Right cardiac atrium (tissue), 5 donors: ENCODE measurements around the gene CADPS2. TPM values are rescaled to one million over a fixed set of nuclear protein-coding genes. Genes with fewer than 3 reads are reported as not detected.
A peak's percentile ranks its signal among the peaks of the same experiment; 100 is the strongest.
"Not testable (repeated sequence)": the region's sequence is repeated elsewhere in the genome, so short reads cannot be mapped to it uniquely, and the experiment has no call there.

ENCODE experiments used
- ATAC-seq, 2 donors: fragments of 200-7000 bp; cut with Tn5 transposase; one replicate each; pipeline versions ENCODE4 v1.8.0 to v1.9.1; 2020; ENCODE audit warnings: moderate library complexity in 2 of 2, mild to moderate bottlenecking in 1 of 2
- DNase-seq, 3 donors: peaks; one replicate each; pipeline ENCODE4 v3.0.0-alpha.2; 2020
- H3K27ac ChIP-seq: one replicate; pipeline ENCODE4 v1.5.1; 2013; ENCODE audit warnings: mild to moderate bottlenecking, low read length, control low read depth, moderate library complexity
- H3K27me3 ChIP-seq: one replicate; pipeline ENCODE4 v1.6.1; 2013; ENCODE audit not compliant: control insufficient read depth, insufficient read depth
- H3K4me1 ChIP-seq: one replicate; pipeline ENCODE4 v1.6.1; 2013; ENCODE audit warnings: low read length; ENCODE audit not compliant: control insufficient read depth, insufficient read depth
- H3K4me3 ChIP-seq: one replicate; pipeline ENCODE4 v1.5.1; 2013; ENCODE audit warnings: low read length, control low read depth
- H3K9me3 ChIP-seq: one replicate; pipeline ENCODE4 v1.6.1; 2013; ENCODE audit warnings: low read length; ENCODE audit not compliant: control insufficient read depth
- WGBS: extraction: QIAGEN DNeasy Blood & Tissue Kit; methylation state at CpG from one replicate; pipeline ENCODE4 v1.1.7; 2013; 5-methylcytosine and 5-hydroxymethylcytosine counted together
- intact Hi-C, 4 donors: fragments of 100-400 bp; cut with DNase I; formaldehyde crosslinking; loops; one replicate each; pipeline versions ENCODE4 v1.11.0 to v1.14.0; 2022 to 2023
- polyA plus RNA-seq: library from polyadenylated mRNA; stranded (reverse); fragments of 200-250 nt; gene quantifications from one replicate; pipeline ENCODE4 v1.2.3, GENCODE V29; 2013
- total RNA-seq, 4 donors: library from RNA; stranded (reverse); fragmentation: NEBNext Ultra II Directional; extraction: Animal tissue kit (Norgen Biotek cat#: 25700); gene quantifications; one replicate each; pipeline ENCODE4 v1.2.1, GENCODE V29; 2021
- donor health status: healthy with polysubstance abuse.
- donor health status: DM: no; HTN: yes; CAD: no.
- donor health status: DM: no; HTN: no; CAD: no.
- donor health status: DM: no; HTN: yes; CAD: no; lungs with severe emphysema.
- donor health status: DM: yes; HTN: yes; CAD: no.

Gene CADPS2
- total and polyA plus RNA-seq, 5 donors = 10.4 to 14.1 (median 11.5) TPM

DNA sequence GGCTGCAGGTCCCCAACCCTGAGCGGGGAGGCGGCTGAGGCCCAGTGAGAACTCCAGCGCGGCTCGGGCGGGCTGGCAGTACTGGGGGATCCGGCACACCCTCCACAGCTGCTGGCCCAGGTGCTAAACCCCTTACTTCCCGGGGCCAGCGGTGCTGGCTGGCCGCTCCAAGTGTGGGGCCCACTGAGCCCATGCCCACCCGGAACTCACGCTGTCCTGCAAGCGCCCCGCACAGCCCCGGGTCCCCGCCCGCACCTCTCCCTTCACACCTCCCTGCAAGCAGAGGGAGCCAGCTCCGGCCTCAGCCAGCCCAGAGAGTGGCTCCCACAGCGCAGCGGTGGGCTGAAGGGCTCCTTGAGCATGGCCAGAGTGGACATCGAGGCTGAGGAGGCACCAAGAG lies 212.3 kb downstream of the CADPS2 start:
- Histone ChIP-seq H3K4me3 (no peak overlapping the region), H3K27me3 (no peaks in the 10 kb centered on the region), H3K9me3 (no peaks in the 10 kb centered on the region), H3K27ac (no peak overlapping the region), H3K4me1 (no peaks in the 10 kb centered on the region)
- peak in 1 of 3 donors; percentile 66 for DNase-seq
- ATAC-seq = peak; percentile 24 to 44
- 93% methylated on average over 21 of the region's 21 CpGs for WGBS
- intact Hi-C loops = no loop called here

DNA sequence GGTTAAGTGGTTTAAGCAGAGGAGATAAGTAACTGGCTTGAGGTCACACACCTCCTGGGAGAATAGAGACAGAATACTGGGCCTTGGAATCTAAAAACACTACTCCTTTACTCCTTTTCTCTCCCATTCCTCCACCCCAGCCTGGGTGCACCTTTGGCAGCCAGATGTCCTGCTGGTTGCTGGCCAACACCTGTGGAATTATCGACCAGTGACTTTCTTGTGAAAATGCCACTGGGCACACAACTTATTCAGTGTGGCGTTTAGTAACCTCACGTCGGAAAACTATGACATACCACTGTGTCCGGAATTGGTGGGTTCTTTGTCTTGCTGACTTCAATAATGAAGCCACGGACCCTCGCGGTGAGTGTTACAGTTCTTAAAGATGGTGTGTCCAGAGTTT lies 213.7 kb downstream of the CADPS2 start:
- H3K27ac ChIP-seq = no peak overlapping the region
- no peaks in the 10 kb centered on the region for H3K9me3 ChIP-seq
- no peak overlapping the region for H3K4me3 ChIP-seq
- DNase-seq = no peak
- no peaks in the 10 kb centered on the region for H3K4me1 ChIP-seq
- intact Hi-C loops = no loop called here
- 96% methylated on average over 8 of the region's 8 CpGs for WGBS
- ATAC-seq = no peak
- H3K27me3 ChIP-seq = no peaks in the 10 kb centered on the region

- no peak for DNase-seq
- no peak overlapping the region for H3K4me3 ChIP-seq
- 78% methylated on average over 2 of the region's 2 CpGs for WGBS
- no peak overlapping the region for H3K27ac ChIP-seq
- no peaks in the 10 kb centered on the region for H3K4me1 ChIP-seq
- intact Hi-C loops = no loop called here
- H3K9me3 ChIP-seq = no peaks in the 10 kb centered on the region
- H3K27me3 ChIP-seq = no peaks in the 10 kb centered on the region
- no peak for ATAC-seq
Observed at GRCh38 chr7:122663733-122664132, 222.5 kb downstream of the CADPS2 start.

GRCh38 chr7:122658856-122659255 lies 227.4 kb downstream of the CADPS2 start:
- intact Hi-C loops = no loop called here
- no peaks in the 10 kb centered on the region for H3K9me3 ChIP-seq
- H3K27me3 ChIP-seq = no peaks in the 10 kb centered on the region
- H3K27ac ChIP-seq = no peak overlapping the region
- WGBS = 64% methylated on average over 2 of the region's 2 CpGs
- no peak for DNase-seq
- no peak for ATAC-seq
- H3K4me3 ChIP-seq = no peak overlapping the region
- H3K4me1 ChIP-seq = no peaks in the 10 kb centered on the region

DNA sequence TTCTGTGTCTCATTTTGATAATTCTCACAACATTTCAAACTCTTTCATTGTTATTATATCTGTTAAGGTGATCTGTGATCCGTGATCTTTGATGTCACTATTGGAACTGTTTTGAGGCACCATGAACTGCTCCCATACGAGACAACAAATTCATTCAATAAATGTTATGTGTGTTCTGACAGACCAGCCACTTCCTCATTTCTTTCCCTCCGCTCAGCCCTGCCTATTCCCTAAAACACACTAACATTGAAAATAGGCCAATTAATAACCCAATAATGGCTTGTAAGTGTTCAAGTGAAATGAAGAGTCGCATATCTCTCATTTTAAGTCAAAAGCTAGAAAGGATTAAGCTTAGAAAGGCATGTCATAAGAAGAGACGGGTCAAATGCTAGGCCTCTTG lies 232.6 kb downstream of the CADPS2 start:
- Histone ChIP-seq H3K27ac (no peak overlapping the region), H3K4me1 (peaks cover 1% of the 10 kb centered on the region), H3K27me3 (no peaks in the 10 kb centered on the region), H3K9me3 (no peaks in the 10 kb centered on the region), H3K4me3 (no peak overlapping the region)
- no peak for ATAC-seq
- DNase-seq = no peak
- 89% methylated on average over 5 of the region's 5 CpGs for WGBS
- intact Hi-C loops = no loop called here

DNA sequence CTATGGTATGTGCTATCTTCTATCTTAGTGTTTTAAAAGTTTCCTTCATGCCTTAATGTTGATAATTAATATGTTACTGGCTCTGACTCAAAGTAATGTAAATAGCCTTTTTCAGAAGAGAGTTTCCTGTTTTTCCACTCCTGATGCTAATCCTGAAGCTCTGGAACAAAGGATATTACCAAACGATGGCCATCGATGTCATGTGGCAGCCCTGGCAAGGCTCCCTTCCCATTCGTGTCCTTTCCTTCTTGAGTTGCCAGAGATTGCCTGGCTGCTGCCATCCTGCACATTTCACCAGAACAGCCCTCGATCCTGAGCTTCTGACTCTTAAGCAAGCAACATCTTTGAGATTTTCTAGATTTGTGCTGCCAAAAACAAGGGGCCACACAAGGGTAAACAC lies 233.4 kb downstream of the CADPS2 start:
- peaks cover 1% of the 10 kb centered on the region for H3K4me1 ChIP-seq
- H3K4me3 ChIP-seq = no peak overlapping the region
- ATAC-seq (no peak), DNase-seq (no peak)
- intact Hi-C loops = no loop called here
- H3K27ac ChIP-seq = no peak overlapping the region
- 45% methylated on average over 4 of the region's 4 CpGs for WGBS
- no peaks in the 10 kb centered on the region for H3K9me3 ChIP-seq
- no peaks in the 10 kb centered on the region for H3K27me3 ChIP-seq

GRCh38 chr7:122651451-122651850 lies 234.8 kb downstream of the CADPS2 start:
- DNase-seq (no peak), ATAC-seq (no peak)
- Histone ChIP-seq H3K4me3 (no peak overlapping the region), H3K27ac (no peak overlapping the region), H3K4me1 (peaks cover 1% of the 10 kb centered on the region), H3K9me3 (no peaks in the 10 kb centered on the region), H3K27me3 (no peaks in the 10 kb centered on the region)
- 54% methylated on average over 2 of the region's 2 CpGs for WGBS
- intact Hi-C loops = no loop called here

DNA sequence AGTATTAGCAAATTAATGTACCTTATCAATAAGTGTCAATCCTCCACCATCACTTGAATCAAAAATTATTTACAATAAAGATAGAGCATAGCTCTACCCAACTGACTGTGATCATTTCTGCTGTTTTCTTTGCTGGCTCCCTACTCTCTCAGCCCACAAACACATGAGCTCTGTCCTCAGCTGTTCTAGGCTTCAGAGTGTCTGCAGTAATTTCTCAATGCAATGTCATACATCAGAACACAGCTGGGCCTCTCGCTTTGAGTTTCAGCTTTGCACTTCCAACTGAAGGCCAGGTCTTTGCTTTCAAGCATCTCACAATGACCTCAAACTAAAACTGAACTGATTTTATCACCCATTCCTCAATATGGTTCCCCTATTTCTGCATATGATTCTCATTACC lies 243.0 kb downstream of the CADPS2 start:
- intact Hi-C loops = no loop called here
- 91% methylated on average over 1 of the region's 1 CpG for WGBS
- no peak for ATAC-seq
- Histone ChIP-seq H3K27me3 (no peaks in the 10 kb centered on the region), H3K4me3 (no peak overlapping the region), H3K4me1 (no peaks in the 10 kb centered on the region), H3K27ac (no peak overlapping the region), H3K9me3 (no peaks in the 10 kb centered on the region)
- no peak for DNase-seq

DNA sequence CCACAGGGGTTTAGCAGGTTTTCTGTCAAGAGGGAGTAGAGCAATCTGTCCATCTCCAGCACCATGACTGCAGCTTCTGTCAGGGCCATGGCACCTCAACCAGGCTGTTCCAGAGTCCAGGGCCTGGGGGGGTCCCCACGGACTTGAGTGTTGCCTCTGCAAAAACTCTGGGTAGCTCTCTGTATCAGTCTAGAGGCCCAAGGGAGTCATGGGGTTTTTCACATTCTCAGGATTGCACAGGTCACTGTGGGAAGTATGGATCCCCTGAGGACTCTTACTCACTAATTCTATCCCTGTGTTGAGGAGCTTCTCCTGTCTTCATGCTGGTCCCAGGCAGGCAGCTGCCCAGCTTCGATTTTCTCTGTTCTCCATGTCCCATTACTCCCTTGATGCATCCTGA lies 247.8 kb downstream of the CADPS2 start:
- no peak overlapping the region for H3K27ac ChIP-seq
- H3K9me3 ChIP-seq = no peaks in the 10 kb centered on the region
- intact Hi-C loops = no loop called here
- DNase-seq = no peak
- ATAC-seq = no peak
- 80% methylated on average over 2 of the region's 2 CpGs for WGBS
- H3K27me3 ChIP-seq = no peaks in the 10 kb centered on the region
- H3K4me3 ChIP-seq = no peak overlapping the region
- no peaks in the 10 kb centered on the region for H3K4me1 ChIP-seq

- ATAC-seq (no peak), DNase-seq (no peak)
- Histone ChIP-seq H3K9me3 (no peaks in the 10 kb centered on the region), H3K4me3 (no peak overlapping the region), H3K27ac (no peak overlapping the region), H3K27me3 (no peaks in the 10 kb centered on the region), H3K4me1 (no peaks in the 10 kb centered on the region)
- intact Hi-C loops = no loop called here
- 87% methylated on average over 2 of the region's 2 CpGs for WGBS
Observed at GRCh38 chr7:122637784-122638183, 248.5 kb downstream of the CADPS2 start.

- ATAC-seq, H3K27ac ChIP-seq, DNase-seq, H3K27me3 ChIP-seq, H3K4me3 ChIP-seq, H3K4me1 ChIP-seq, H3K9me3 ChIP-seq, intact Hi-C loops: not testable (repeated sequence)
- 96% methylated on average over 2 of the region's 2 CpGs for WGBS
Observed at GRCh38 chr7:122635481-122635880, 250.8 kb downstream of the CADPS2 start.

GRCh38 chr7:122633472-122633871 lies 252.8 kb downstream of the CADPS2 start:
- no peak overlapping the region for H3K4me3 ChIP-seq
- 78% methylated on average over 3 of the region's 3 CpGs for WGBS
- no peak for DNase-seq
- no peaks in the 10 kb centered on the region for H3K27me3 ChIP-seq
- H3K9me3 ChIP-seq = no peaks in the 10 kb centered on the region
- H3K27ac ChIP-seq = no peak overlapping the region
- H3K4me1 ChIP-seq = no peaks in the 10 kb centered on the region
- intact Hi-C loops = no loop called here
- no peak for ATAC-seq
